ENCODE data around the gene KLRG1. TPM values are rescaled to one million over a fixed set of nuclear protein-coding genes. Genes with fewer than 3 reads are reported as not detected.

Gene KLRG1
- total RNA-seq, 1 experiment from 2014 or later: 2.1 TPM

DNA sequence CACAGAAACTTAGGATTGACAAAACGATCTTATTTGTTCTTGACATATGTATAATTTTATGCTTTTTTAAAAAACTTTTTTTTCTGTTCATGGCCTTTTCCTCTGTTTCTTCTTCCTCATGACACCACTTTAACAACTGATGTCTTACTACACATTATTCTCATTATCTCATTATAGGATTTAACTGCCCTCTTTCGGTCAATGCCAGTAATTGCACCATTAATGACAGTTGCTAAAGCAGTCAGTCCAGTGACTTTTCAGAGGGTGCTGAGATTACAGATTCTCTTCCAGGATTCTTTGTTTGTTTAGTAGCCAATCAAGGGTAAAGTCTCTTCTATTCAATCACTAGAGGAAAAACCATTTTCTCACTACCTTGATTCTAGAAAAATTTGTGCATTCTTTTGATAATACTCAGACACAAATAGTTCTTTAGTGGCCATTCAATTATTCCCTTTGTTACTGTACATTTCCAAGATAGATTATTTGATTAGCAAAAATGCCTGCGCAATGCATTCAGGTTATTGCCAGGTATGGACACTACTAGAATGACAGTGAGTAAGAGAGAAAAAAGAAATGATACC, 50.1 kb downstream of the KLRG1 start:
- no peaks in the 10 kb centered on the region for H3K4me1 ChIP-seq (ENCODE audit: insufficient read depth, low read length)
- peaks cover 2 to 4% (median 3%) of the 10 kb centered on the region in 3 experiments; a peak in 3 of 7 replicates for H3K36me3 Mint-ChIP-seq (ENCODE audit: insufficient read depth in 1 of 3, low read depth in 3 of 3)
- no peaks in the 10 kb centered on the region for H3K27me3 ChIP-seq (ENCODE audit: insufficient read depth, low read length)
- H3K27ac ChIP-seq (ENCODE audit: insufficient read length, low read depth, low read length): no peak overlapping the region
- no peak overlapping the region for H2AFZ ChIP-seq (ENCODE audit: low read length)
- no peak overlapping the region for H3T11ph ChIP-seq (ENCODE audit: low read length)
- no peak overlapping the region for H2BK5ac ChIP-seq (ENCODE audit: insufficient read length, low read length)
- H3K27me3 Mint-ChIP-seq (ENCODE audit: low read depth): no peaks in the 10 kb centered on the region
- DNase-seq: no peak
- H2BK20ac ChIP-seq (ENCODE audit: low read depth, low read length, poor library complexity, severe bottlenecking): no peak overlapping the region
- no peaks in the 10 kb centered on the region for H3K9me3 ChIP-seq (ENCODE audit: control insufficient read depth, low read depth, low read length)
- TF ChIP-seq CTCF (conservative IDR thresholded peaks at IDR 0.05): peak; percentile 84
- H4K5ac ChIP-seq (ENCODE audit: insufficient read length, low read depth, low read length): no peak overlapping the region
- H3K56ac ChIP-seq (ENCODE audit: insufficient read length, low read depth, low read length): no peak overlapping the region
- no peak overlapping the region for H3K27ac Mint-ChIP-seq
- no peak overlapping the region for H2AK5ac ChIP-seq (ENCODE audit: insufficient read length, low read length)
- peaks cover 0 to 3% of the 10 kb centered on the region in 2 experiments; a peak in 1 of 4 replicates for H3K4me1 Mint-ChIP-seq
- no peaks in the 10 kb centered on the region for H3K79me1 ChIP-seq (ENCODE audit: insufficient read depth, low read depth, low read length, poor library complexity, severe bottlenecking)
- no peak overlapping the region for H2BK12ac ChIP-seq (ENCODE audit: insufficient read length, low read depth, low read length)
- no peaks in the 10 kb centered on the region for H3K79me2 ChIP-seq (ENCODE audit: insufficient read depth, low read length)
- no peaks in the 10 kb centered on the region for H4K20me1 ChIP-seq (ENCODE audit: control insufficient read depth, insufficient read depth, insufficient read length)
- no peak overlapping the region for H2BK15ac ChIP-seq (ENCODE audit: low read depth, low read length)
- H4K8ac ChIP-seq (replicated peaks; ENCODE audit: insufficient read length, low read depth, low read length): no peak overlapping the region
- H3K9ac ChIP-seq (ENCODE audit: extremely low read depth, insufficient read length, low read length): no peak overlapping the region
- no peak overlapping the region for H4K91ac ChIP-seq (ENCODE audit: insufficient read length, low read depth, low read length)
- WGBS (ENCODE audit: extremely low coverage, insufficient read length, low lambda C conversion rate): no CpG with 5 or more reads among the region's 3 CpGs
- no peak overlapping the region for H3K4me2 ChIP-seq (ENCODE audit: insufficient read depth, insufficient read length, low read length)
- H3K18ac ChIP-seq (ENCODE audit: insufficient read length, low read depth, low read length): no peak overlapping the region
- no peak overlapping the region for H3K4me3 Mint-ChIP-seq
- H3K9me3 Mint-ChIP-seq: peaks cover 3% of the 10 kb centered on the region in 2 experiments; a peak in 2 of 5 replicates
- H2BK120ac ChIP-seq (ENCODE audit: low read depth, low read length, poor library complexity, severe bottlenecking): no peak overlapping the region
- no peak overlapping the region for H3K4ac ChIP-seq (ENCODE audit: low read depth, low read length)
- H3K14ac ChIP-seq (ENCODE audit: insufficient read depth, low read length): no peak overlapping the region
- no peaks in the 10 kb centered on the region for H3K23me2 ChIP-seq (ENCODE audit: insufficient read length, low read depth, low read length, poor library complexity, severe bottlenecking)
- no peak overlapping the region for H3K23ac ChIP-seq (ENCODE audit: insufficient read length, low read depth, low read length)
